Large intestine (tissue), 3 donors: Measurements from ENCODE around the gene ZGRF1. TPM values are rescaled to one million over a fixed set of nuclear protein-coding genes. Genes with fewer than 3 reads are reported as not detected.
"Not testable (repeated sequence)": the region's sequence is repeated elsewhere in the genome, so short reads cannot be mapped to it uniquely, and the experiment has no call there.

Experiments used
- DNase-seq, 2 donors: peaks; one replicate each; pipeline versions ENCODE4 v3.0.0 to v3.0.0-alpha.2; 2013
- H3K27ac ChIP-seq: one replicate; pipeline ENCODE4 v1.5.1; 2013; ENCODE audit warnings: low read length
- H3K27me3 ChIP-seq: 2 replicates; pipeline ENCODE4 v1.6.1; 2013; ENCODE audit warnings: low read length; ENCODE audit not compliant: control insufficient read depth, insufficient read depth
- H3K36me3 ChIP-seq: 2 replicates; pipeline ENCODE4 v1.6.1; 2013; ENCODE audit warnings: low read length; ENCODE audit not compliant: control insufficient read depth, insufficient read depth
- H3K4me1 ChIP-seq: one replicate; pipeline ENCODE4 v1.6.1; 2013; ENCODE audit warnings: low read length; ENCODE audit not compliant: control insufficient read depth, insufficient read depth
- H3K4me3 ChIP-seq: one replicate; pipeline ENCODE4 v1.5.1; 2013; ENCODE audit warnings: low read length
- H3K9me3 ChIP-seq: one replicate; pipeline ENCODE4 v1.6.1; 2013; ENCODE audit warnings: mild to moderate bottlenecking, low read depth, low read length, moderate library complexity; ENCODE audit not compliant: control insufficient read depth
- WGBS: methylation state at CpG from one replicate; pipeline ENCODE4 v1.1.5; 2013; ENCODE audit warnings: low lambda C conversion rate; ENCODE audit not compliant: insufficient coverage; 5-methylcytosine and 5-hydroxymethylcytosine counted together
- polyA plus RNA-seq: library from polyadenylated mRNA; unstranded; fragments of 120-200 nt; gene quantifications from one replicate; pipeline ENCODE4 v1.2.1, GENCODE V29; 2013

ZGRF1 gene
- polyA plus RNA-seq, 1 donor, result 7.3 TPM

GRCh38 chr4:112644595-112645535 is 8.2 kb upstream of the ZGRF1 start:
- H3K27me3 ChIP-seq, DNase-seq, H3K4me3 ChIP-seq, H3K27ac ChIP-seq, H3K9me3 ChIP-seq, H3K4me1 ChIP-seq: not testable (repeated sequence)
- WGBS, result 93% methylated on average over 3 of the region's 10 CpGs
- peaks cover 34% of the 10 kb centered on the region for H3K36me3 ChIP-seq

GRCh38 chr4:112642526-112642925 is 5.8 kb upstream of the ZGRF1 start:
- H3K27ac ChIP-seq, result no peak overlapping the region
- H3K27me3 ChIP-seq, result no peaks in the 10 kb centered on the region
- H3K9me3 ChIP-seq, result no peaks in the 10 kb centered on the region
- H3K4me1 ChIP-seq, result peaks cover 4% of the 10 kb centered on the region
- WGBS, result no CpG with 5 or more reads among the region's 2 CpGs
- H3K4me3 ChIP-seq, result no peak overlapping the region
- DNase-seq, result no peak
- peaks cover 21% of the 10 kb centered on the region for H3K36me3 ChIP-seq

GRCh38 chr4:112637552-112637866 is 800 bp upstream of the ZGRF1 start:
- 0% methylated on average over 3 of the region's 8 CpGs for WGBS
- no peaks in the 10 kb centered on the region for H3K9me3 ChIP-seq
- H3K27ac ChIP-seq, result peak overlapping the region; percentile 96
- peaks cover 4% of the 10 kb centered on the region for H3K4me1 ChIP-seq
- H3K36me3 ChIP-seq, result peaks cover 3% of the 10 kb centered on the region
- H3K27me3 ChIP-seq, result no peaks in the 10 kb centered on the region
- DNase-seq, result no peak
- peak overlapping the region; percentile 75 for H3K4me3 ChIP-seq

- 38% methylated on average over 4 of the region's 4 CpGs for WGBS
- Histone ChIP-seq H3K27ac (no peak overlapping the region), H3K9me3 (no peaks in the 10 kb centered on the region), H3K36me3 (peaks cover 2% of the 10 kb centered on the region), H3K4me1 (peaks cover 4% of the 10 kb centered on the region), H3K27me3 (no peaks in the 10 kb centered on the region), H3K4me3 (no peak overlapping the region)
- peak in 1 of 2 donors; percentile 12 for DNase-seq
Observed at GRCh38 chr4:112633477-112634235, 3.1 kb downstream of the ZGRF1 start.

- Histone ChIP-seq H3K4me3 (no peak overlapping the region), H3K27me3 (no peaks in the 10 kb centered on the region), H3K4me1 (no peaks in the 10 kb centered on the region), H3K27ac (no peak overlapping the region), H3K36me3 (peaks cover 2% of the 10 kb centered on the region), H3K9me3 (no peaks in the 10 kb centered on the region)
- 100% methylated on average over 1 of the region's 4 CpGs for WGBS
- DNase-seq, result no peak
Observed at GRCh38 chr4:112626228-112626627, 10.5 kb downstream of the ZGRF1 start.

- no peaks in the 10 kb centered on the region for H3K9me3 ChIP-seq
- no peaks in the 10 kb centered on the region for H3K4me1 ChIP-seq
- 93% methylated on average over 2 of the region's 2 CpGs for WGBS
- no peaks in the 10 kb centered on the region for H3K36me3 ChIP-seq
- H3K4me3 ChIP-seq, result no peak overlapping the region
- no peak overlapping the region for H3K27ac ChIP-seq
- no peaks in the 10 kb centered on the region for H3K27me3 ChIP-seq
- DNase-seq, result no peak
Observed at GRCh38 chr4:112616984-112617383, 19.7 kb downstream of the ZGRF1 start.

GRCh38 chr4:112612814-112613213 is 23.9 kb downstream of the ZGRF1 start:
- not testable (repeated sequence) for H3K27me3 ChIP-seq, DNase-seq, H3K4me3 ChIP-seq, H3K4me1 ChIP-seq, H3K9me3 ChIP-seq, H3K36me3 ChIP-seq, H3K27ac ChIP-seq
- WGBS, result 80% methylated on average over 1 of the region's 2 CpGs

- DNase-seq, result peak; percentile 12 to 22
- no peak overlapping the region for H3K27ac ChIP-seq
- H3K27me3 ChIP-seq, result no peaks in the 10 kb centered on the region
- no peaks in the 10 kb centered on the region for H3K36me3 ChIP-seq
- H3K4me1 ChIP-seq, result no peaks in the 10 kb centered on the region
- H3K9me3 ChIP-seq, result no peaks in the 10 kb centered on the region
- no peak overlapping the region for H3K4me3 ChIP-seq
Observed at GRCh38 chr4:112604589-112604988, 32.1 kb downstream of the ZGRF1 start.

- 71% methylated on average over 1 of the region's 1 CpG for WGBS
- Histone ChIP-seq H3K4me1 (no peaks in the 10 kb centered on the region), H3K36me3 (no peaks in the 10 kb centered on the region), H3K27me3 (no peaks in the 10 kb centered on the region), H3K9me3 (peaks cover 4% of the 10 kb centered on the region), H3K4me3 (no peak overlapping the region), H3K27ac (no peak overlapping the region)
- no peak for DNase-seq
Observed at GRCh38 chr4:112594993-112595392, 41.7 kb downstream of the ZGRF1 start.

GRCh38 chr4:112593438-112594133 is 43.1 kb downstream of the ZGRF1 start:
- no peak overlapping the region for H3K27ac ChIP-seq
- H3K4me3 ChIP-seq, result no peak overlapping the region
- H3K36me3 ChIP-seq, result no peaks in the 10 kb centered on the region
- H3K4me1 ChIP-seq, result no peaks in the 10 kb centered on the region
- H3K9me3 ChIP-seq, result peaks cover 4% of the 10 kb centered on the region
- WGBS, result 100% methylated on average over 1 of the region's 5 CpGs
- DNase-seq, result no peak
- H3K27me3 ChIP-seq, result no peaks in the 10 kb centered on the region
